Liver (tissue), 9 donors: Measurements from ENCODE around the gene BRD1. TPM values are rescaled to one million over a fixed set of nuclear protein-coding genes. Genes with fewer than 3 reads are reported as not detected.

Experiments
- DNase-seq: peaks from one replicate; pipeline ENCODE4 v3.0.0-alpha.2; 2017; ENCODE audit warnings: low spot score
- H3K27ac ChIP-seq, 2 donors: one replicate each; pipeline ENCODE4 v1.7.0; 2013; ENCODE audit warnings: inconsistent platforms in 2 of 2, low read length in 2 of 2, control low read depth in 1 of 2, low read depth in 1 of 2, mild to moderate bottlenecking in 1 of 2
- H3K27me3 ChIP-seq, 4 donors: one replicate each; pipeline versions ENCODE4 v1.6.1 to v1.7.0; 2013; ENCODE audit warnings: low read length in 3 of 4, inconsistent platforms in 1 of 4, mild to moderate bottlenecking in 1 of 4, moderate library complexity in 1 of 4; ENCODE audit not compliant: control insufficient read depth in 4 of 4, insufficient read depth in 4 of 4
- H3K36me3 ChIP-seq, 4 donors: one replicate each; pipeline versions ENCODE4 v1.6.1 to v1.7.0; 2013; ENCODE audit warnings: low read length in 3 of 4, mild to moderate bottlenecking in 3 of 4, low read depth in 1 of 4, moderate library complexity in 1 of 4; ENCODE audit not compliant: control insufficient read depth in 4 of 4, insufficient read depth in 3 of 4
- H3K4me1 ChIP-seq, 4 donors: one replicate each; pipeline versions ENCODE4 v1.6.1 to v1.7.0; 2013; ENCODE audit warnings: low read length in 3 of 4, mild to moderate bottlenecking in 3 of 4, moderate library complexity in 1 of 4; ENCODE audit not compliant: control insufficient read depth in 4 of 4, insufficient read depth in 4 of 4
- H3K4me3 ChIP-seq, 3 donors: one replicate each; pipeline versions ENCODE4 v1.6.1 to v1.7.0; 2013; ENCODE audit warnings: low read length in 3 of 3, control low read depth in 1 of 3, low read depth in 1 of 3, mild to moderate bottlenecking in 1 of 3
- H3K9ac ChIP-seq, 2 donors: one replicate each; pipeline ENCODE4 v1.7.0; 2013; ENCODE audit warnings: low read length in 2 of 2, mild to moderate bottlenecking in 2 of 2, moderate library complexity in 2 of 2, control low read depth in 1 of 2, low read depth in 1 of 2
- H3K9me3 ChIP-seq, 4 donors: one replicate each; pipeline versions ENCODE4 v1.6.1 to v1.7.0; 2013; ENCODE audit warnings: low read length in 3 of 4; ENCODE audit not compliant: control insufficient read depth in 4 of 4
- ATF3 ChIP-seq: IDR thresholded peaks from 2 replicates; pipeline ENCODE4 v1.6.1; 2016; ENCODE audit warnings: antibody characterized with exemption
- EGR1 ChIP-seq, 2 donors: IDR thresholded peaks; 2 replicates each; pipeline ENCODE4 v1.6.1; 2016 to 2018; ENCODE audit warnings: antibody characterized with exemption in 2 of 2, low read depth in 2 of 2
- FOXA1 ChIP-seq: IDR thresholded peaks from 2 replicates; pipeline ENCODE4 v1.6.1; 2016; ENCODE audit warnings: antibody characterized with exemption
- FOXA2 ChIP-seq: IDR thresholded peaks from 2 replicates; pipeline ENCODE4 v1.6.1; 2016; ENCODE audit warnings: antibody characterized with exemption
- GABPA ChIP-seq, 2 donors: IDR thresholded peaks in 1 of 2; conservative IDR thresholded peaks in 1 of 2; 2 replicates each; pipeline ENCODE4 v1.6.1; 2016; ENCODE audit warnings: antibody characterized with exemption in 2 of 2, mild to moderate bottlenecking in 1 of 2, moderate library complexity in 1 of 2
- HNF4A ChIP-seq, 2 donors: conservative IDR thresholded peaks; 2 replicates each; pipeline ENCODE4 v1.6.1; 2016; ENCODE audit warnings: antibody characterized with exemption in 2 of 2, mild to moderate bottlenecking in 2 of 2
- HNF4G ChIP-seq: IDR thresholded peaks from 2 replicates; pipeline ENCODE4 v1.6.1; 2016; ENCODE audit warnings: antibody characterized with exemption
- JUND ChIP-seq, 2 donors: IDR thresholded peaks; 2 replicates each; pipeline ENCODE4 v1.6.1; 2016; ENCODE audit warnings: antibody characterized with exemption in 2 of 2
- MAX ChIP-seq: IDR thresholded peaks from 2 replicates; pipeline ENCODE4 v1.6.1; 2016; ENCODE audit warnings: antibody characterized with exemption
- NR2F2 ChIP-seq: IDR thresholded peaks from 2 replicates; pipeline ENCODE4 v1.6.1; 2016; ENCODE audit warnings: antibody characterized with exemption
- RAD21 ChIP-seq, 2 donors: IDR thresholded peaks; 2 replicates each; pipeline ENCODE4 v1.6.1; 2016; ENCODE audit warnings: antibody characterized with exemption in 2 of 2, mild to moderate bottlenecking in 2 of 2
- REST ChIP-seq: IDR thresholded peaks from 2 replicates; pipeline ENCODE4 v1.6.1; 2016; ENCODE audit warnings: antibody characterized with exemption, mild to moderate bottlenecking
- RXRA ChIP-seq, 2 donors: IDR thresholded peaks; 2 replicates each; pipeline ENCODE4 v1.6.1; 2017 to 2018; ENCODE audit warnings: antibody characterized with exemption in 2 of 2, mild to moderate bottlenecking in 1 of 2
- SP1 ChIP-seq: IDR thresholded peaks from 2 replicates; pipeline ENCODE4 v1.6.1; 2018; ENCODE audit warnings: antibody characterized with exemption, mild to moderate bottlenecking
- TAF1 ChIP-seq: conservative IDR thresholded peaks from 2 replicates; pipeline ENCODE4 v1.6.1; 2016; ENCODE audit warnings: antibody characterized with exemption, mild to moderate bottlenecking
- YY1 ChIP-seq: IDR thresholded peaks from 2 replicates; pipeline ENCODE4 v1.6.1; 2016; ENCODE audit warnings: antibody characterized with exemption, mild to moderate bottlenecking
- WGBS: extraction: QIAGEN DNeasy Blood & Tissue Kit; methylation state at CpG from one replicate; pipeline ENCODE4 v1.1.7; 2013; 5-methylcytosine and 5-hydroxymethylcytosine counted together
- polyA plus RNA-seq, 2 donors: library from polyadenylated mRNA; stranded (reverse) in 1 of 2; unstranded in 1 of 2; fragments of 200-250 nt in 1 of 2; fragments of >200 nt in 1 of 2; fragmentation: Nextera tagmentation in 1 of 2; extraction: Ambion mirVana in 1 of 2; gene quantifications; one replicate each; pipeline versions ENCODE4 v1.2.1 to v1.2.3, GENCODE V29; 2013 to 2015
- total RNA-seq, 2 donors: library from RNA; depleted of rRNA; stranded (reverse); fragments of >200 nt; gene quantifications; one replicate each; pipeline ENCODE4 v1.2.3, GENCODE V29; 2014
- TF ChIP-seq, protein P1 (sequence below): fragments of 150-350 bp; IDR thresholded peaks from 2 replicates; pipeline ENCODE4 v1.5.1; 2017; ENCODE audit warnings: improper control_type of control experiment, low read depth, low read length; ENCODE audit not compliant: missing input control
- TF ChIP-seq, protein P2 (sequence below): IDR thresholded peaks from 2 replicates; pipeline ENCODE4 v1.6.1; 2016; ENCODE audit warnings: antibody characterized with exemption
- donor health status: healthy.
- donor health status: healthy.
- donor health status: healthy.
- donor health status: healthy.
- donor health status: healthy.

BRD1 gene
- total and polyA plus RNA-seq, 4 donors, result 3.3 to 20.7 (median 11.6) TPM

- peaks cover 14 to 29% (median 20%) of the 10 kb centered on the region in 4 donors for H3K4me1 ChIP-seq
- no peak for DNase-seq
- H3K27ac ChIP-seq, result peak overlapping the region; percentile 66 to 71
- under 1% methylated on average over 110 of the region's 110 CpGs for WGBS
- H3K27me3 ChIP-seq, result no peaks in the 10 kb centered on the region
- TF ChIP-seq FOXA2, result no peak
- TF ChIP-seq, protein P1, sequence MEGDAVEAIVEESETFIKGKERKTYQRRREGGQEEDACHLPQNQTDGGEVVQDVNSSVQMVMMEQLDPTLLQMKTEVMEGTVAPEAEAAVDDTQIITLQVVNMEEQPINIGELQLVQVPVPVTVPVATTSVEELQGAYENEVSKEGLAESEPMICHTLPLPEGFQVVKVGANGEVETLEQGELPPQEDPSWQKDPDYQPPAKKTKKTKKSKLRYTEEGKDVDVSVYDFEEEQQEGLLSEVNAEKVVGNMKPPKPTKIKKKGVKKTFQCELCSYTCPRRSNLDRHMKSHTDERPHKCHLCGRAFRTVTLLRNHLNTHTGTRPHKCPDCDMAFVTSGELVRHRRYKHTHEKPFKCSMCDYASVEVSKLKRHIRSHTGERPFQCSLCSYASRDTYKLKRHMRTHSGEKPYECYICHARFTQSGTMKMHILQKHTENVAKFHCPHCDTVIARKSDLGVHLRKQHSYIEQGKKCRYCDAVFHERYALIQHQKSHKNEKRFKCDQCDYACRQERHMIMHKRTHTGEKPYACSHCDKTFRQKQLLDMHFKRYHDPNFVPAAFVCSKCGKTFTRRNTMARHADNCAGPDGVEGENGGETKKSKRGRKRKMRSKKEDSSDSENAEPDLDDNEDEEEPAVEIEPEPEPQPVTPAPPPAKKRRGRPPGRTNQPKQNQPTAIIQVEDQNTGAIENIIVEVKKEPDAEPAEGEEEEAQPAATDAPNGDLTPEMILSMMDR, result no peak
- no peak for TF ChIP-seq HNF4G
- no peak for TF ChIP-seq MAX
- TF ChIP-seq SP1, result no peak
- TF ChIP-seq ATF3, result no peak
- TF ChIP-seq REST, result no peak
- no peak for TF ChIP-seq RAD21 (IDR thresholded peaks at IDR 0.05)
- TF ChIP-seq GABPA (IDR thresholded peaks at IDR 0.05 in 1 of 2, conservative IDR thresholded peaks at IDR 0.05 in 1 of 2), result no peak
- TF ChIP-seq YY1, result no peak
- no peak for TF ChIP-seq JUND (IDR thresholded peaks at IDR 0.05)
- no peak for TF ChIP-seq TAF1
- TF ChIP-seq HNF4A (conservative IDR thresholded peaks at IDR 0.05), result no peak
- TF ChIP-seq RXRA (IDR thresholded peaks at IDR 0.05), result no peak
- TF ChIP-seq NR2F2, result no peak
- no peak for TF ChIP-seq FOXA1
- TF ChIP-seq EGR1 (IDR thresholded peaks at IDR 0.05; ENCODE audit: low read depth in 2 of 2), result no peak
- TF ChIP-seq, protein P2, sequence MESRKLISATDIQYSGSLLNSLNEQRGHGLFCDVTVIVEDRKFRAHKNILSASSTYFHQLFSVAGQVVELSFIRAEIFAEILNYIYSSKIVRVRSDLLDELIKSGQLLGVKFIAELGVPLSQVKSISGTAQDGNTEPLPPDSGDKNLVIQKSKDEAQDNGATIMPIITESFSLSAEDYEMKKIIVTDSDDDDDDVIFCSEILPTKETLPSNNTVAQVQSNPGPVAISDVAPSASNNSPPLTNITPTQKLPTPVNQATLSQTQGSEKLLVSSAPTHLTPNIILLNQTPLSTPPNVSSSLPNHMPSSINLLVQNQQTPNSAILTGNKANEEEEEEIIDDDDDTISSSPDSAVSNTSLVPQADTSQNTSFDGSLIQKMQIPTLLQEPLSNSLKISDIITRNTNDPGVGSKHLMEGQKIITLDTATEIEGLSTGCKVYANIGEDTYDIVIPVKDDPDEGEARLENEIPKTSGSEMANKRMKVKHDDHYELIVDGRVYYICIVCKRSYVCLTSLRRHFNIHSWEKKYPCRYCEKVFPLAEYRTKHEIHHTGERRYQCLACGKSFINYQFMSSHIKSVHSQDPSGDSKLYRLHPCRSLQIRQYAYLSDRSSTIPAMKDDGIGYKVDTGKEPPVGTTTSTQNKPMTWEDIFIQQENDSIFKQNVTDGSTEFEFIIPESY, result no peak
- peak overlapping the region; percentile 79 to 97 (median 79) for H3K4me3 ChIP-seq
- H3K9ac ChIP-seq, result peak overlapping the region in 1 of 2 donors; percentile 68
- peaks cover 0 to 7% (median 3%) of the 10 kb centered on the region in 4 donors for H3K9me3 ChIP-seq
- H3K36me3 ChIP-seq, result peaks cover 10 to 14% (median 12%) of the 10 kb centered on the region in 4 donors
Measured at GRCh38 chr22:49827271-49827852, 311 bp downstream of the BRD1 start.
